ENCODE results near the gene PIK3R2.
"Not testable (repeated sequence)": the region's sequence is repeated elsewhere in the genome, so short reads cannot be mapped to it uniquely, and the experiment has no call there.

The PIK3R2 gene

DNA sequence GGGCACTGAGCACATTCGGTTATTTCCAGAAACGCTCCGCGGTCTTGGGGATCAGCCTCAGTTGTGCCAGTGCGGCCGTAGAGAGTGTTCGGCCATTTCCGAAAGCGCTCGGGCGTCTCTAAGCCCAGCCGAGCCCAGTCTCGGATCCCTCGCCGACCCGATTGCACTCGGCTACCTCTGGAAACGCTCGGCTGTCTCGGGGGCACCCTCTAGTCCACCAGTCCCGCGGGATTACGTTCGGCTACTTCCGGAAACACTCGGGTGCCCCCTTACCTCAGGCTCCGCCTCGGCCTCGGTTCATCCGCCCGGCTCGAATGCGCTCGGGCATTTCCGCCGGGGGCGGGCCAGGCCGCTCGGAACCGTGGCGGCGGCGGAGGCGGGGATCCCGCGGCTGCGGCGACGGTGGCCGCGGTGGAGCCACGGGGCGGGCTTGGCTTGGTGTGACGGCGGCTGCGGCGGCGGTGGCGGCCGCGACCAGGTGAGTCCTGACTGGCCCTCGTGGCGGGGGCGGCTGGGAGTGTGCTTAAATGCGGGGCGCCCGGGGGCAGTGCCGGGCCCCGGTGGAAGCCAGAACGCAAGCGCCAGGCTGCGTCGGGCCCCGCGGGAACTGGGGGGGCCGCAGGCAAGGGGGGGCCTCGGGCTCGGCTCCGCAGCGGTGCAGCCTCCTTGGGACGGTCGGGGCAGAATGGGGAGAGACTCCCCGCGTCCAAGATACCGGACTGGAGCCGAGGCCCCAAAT is at the start of gene PIK3R2:
Gene PIK3R2 (plus strand): TSS at position 347 of the 739 bp plus-strand sequence. CDS start 2,717 bp downstream, outside the sequence.
- TF ChIP-seq, protein P1, sequence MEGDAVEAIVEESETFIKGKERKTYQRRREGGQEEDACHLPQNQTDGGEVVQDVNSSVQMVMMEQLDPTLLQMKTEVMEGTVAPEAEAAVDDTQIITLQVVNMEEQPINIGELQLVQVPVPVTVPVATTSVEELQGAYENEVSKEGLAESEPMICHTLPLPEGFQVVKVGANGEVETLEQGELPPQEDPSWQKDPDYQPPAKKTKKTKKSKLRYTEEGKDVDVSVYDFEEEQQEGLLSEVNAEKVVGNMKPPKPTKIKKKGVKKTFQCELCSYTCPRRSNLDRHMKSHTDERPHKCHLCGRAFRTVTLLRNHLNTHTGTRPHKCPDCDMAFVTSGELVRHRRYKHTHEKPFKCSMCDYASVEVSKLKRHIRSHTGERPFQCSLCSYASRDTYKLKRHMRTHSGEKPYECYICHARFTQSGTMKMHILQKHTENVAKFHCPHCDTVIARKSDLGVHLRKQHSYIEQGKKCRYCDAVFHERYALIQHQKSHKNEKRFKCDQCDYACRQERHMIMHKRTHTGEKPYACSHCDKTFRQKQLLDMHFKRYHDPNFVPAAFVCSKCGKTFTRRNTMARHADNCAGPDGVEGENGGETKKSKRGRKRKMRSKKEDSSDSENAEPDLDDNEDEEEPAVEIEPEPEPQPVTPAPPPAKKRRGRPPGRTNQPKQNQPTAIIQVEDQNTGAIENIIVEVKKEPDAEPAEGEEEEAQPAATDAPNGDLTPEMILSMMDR (IDR thresholded peaks at IDR 0.05; ENCODE audit: insufficient read depth, low read length, missing control alignments), result no peak
- peak; percentile 82 for DNase-seq (ENCODE audit: low read depth, low spot score)
- ChIA-PET POLR2A (interaction anchor here (0.8 to 1.8 kb wide), 3 partner anchors 16 to 233 kb away, joined by 3 to 4 read pairs (median 3); partner anchors contain the start of genes GDF15 and MPV17L2), CTCF (interaction anchor here (0.7 to 3.5 kb wide), 11 partner anchors 8 to 146 kb away, joined by 3 to 27 read pairs (median 9); no protein-coding TSS in a partner anchor)
- peak within 1 kb of the TSS; percentile 86 for H3K4me3 ChIP-seq (ENCODE audit: low read depth, low read length)

DNA sequence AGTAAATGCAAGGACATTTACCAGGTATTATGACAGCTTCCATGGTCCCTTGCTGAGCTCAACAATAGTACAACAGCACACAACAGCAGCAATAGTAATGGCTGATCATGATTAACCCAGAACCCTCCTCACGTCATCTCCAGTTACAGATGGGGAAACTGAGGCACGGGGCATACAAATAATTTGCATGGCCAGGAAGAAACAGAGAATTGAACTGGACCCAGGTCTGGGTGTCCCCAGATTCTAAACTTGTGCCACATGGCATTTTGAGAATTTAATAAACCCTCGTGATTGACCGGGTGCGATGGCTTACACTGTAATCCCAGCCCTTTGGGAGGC is 48.2 kb upstream of the PIK3R2 start:
- TF ChIP-seq, protein P1 (IDR thresholded peaks at IDR 0.05; ENCODE audit: insufficient read depth, low read length, missing control alignments), result no peak
- peak overlapping the region; percentile 50 for H3K4me3 ChIP-seq (ENCODE audit: low read depth, low read length)
- ChIA-PET POLR2A (no interaction called here), CTCF (interaction anchor here (1.0 to 2.5 kb wide), 2 partner anchors 8 to 11 kb away, joined by 5 to 14 read pairs; no protein-coding TSS in a partner anchor)
- DNase-seq (ENCODE audit: low read depth, low spot score), result no peak

DNA sequence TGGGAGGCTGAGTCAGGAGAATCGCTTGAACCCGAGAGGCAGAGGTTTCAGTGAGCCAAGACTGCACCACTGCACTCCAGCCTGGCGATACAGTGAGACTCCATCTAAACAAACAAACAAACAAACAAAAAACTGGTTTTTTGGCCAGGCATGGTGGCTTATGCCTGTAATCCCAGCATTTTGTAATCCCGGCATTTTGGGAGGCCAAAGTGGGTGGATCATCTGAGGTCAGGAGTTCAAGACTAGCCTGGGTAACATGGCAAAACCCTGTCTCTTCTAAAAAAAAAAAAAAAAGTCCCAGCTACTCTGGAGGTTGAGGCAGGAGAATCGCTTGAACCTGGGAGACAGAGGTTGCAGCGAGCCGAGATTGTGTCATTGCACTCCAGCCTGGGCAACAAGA is 47.7 kb upstream of the PIK3R2 start:
- not testable (repeated sequence) for H3K4me3 ChIP-seq (ENCODE audit: low read depth, low read length); DNase-seq (ENCODE audit: low read depth, low spot score)
- ChIA-PET POLR2A (interaction anchor here (0.5 kb wide), 1 partner anchor 11 kb away, joined by 3 read pairs; no protein-coding TSS in a partner anchor), CTCF (interaction anchor here (1.1 kb wide), 1 partner anchor 109 kb away, joined by 3 read pairs; no protein-coding TSS in a partner anchor)

DNA sequence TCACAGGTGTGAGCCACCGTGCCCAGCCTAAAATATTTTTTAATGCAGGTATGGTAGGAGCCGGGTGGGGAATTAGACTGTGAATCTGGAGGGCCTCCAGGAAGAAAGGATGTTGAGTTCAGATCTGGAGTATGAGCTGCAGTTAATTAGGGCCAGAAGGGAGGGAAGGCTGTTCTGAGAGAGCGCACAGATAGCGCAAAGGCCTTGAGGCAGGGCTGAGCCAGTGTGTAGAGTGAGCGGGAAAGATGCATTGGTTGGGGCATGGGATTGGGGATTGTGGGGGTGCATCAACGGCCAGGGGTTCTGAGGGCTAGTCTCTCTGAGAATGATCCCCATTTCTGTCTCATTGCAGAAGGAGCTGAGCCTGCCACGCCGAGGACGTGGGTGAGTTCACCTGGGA is 45.7 kb upstream of the PIK3R2 start:
- ChIA-PET POLR2A (no interaction called here), CTCF (interaction anchor here (0.6 to 2.2 kb wide), 3 partner anchors 53 to 145 kb away, joined by 3 to 7 read pairs (median 4); no protein-coding TSS in a partner anchor)
- DNase-seq (ENCODE audit: low read depth, low spot score), result no peak
- TF ChIP-seq, protein P1 (IDR thresholded peaks at IDR 0.05; ENCODE audit: insufficient read depth, low read length, missing control alignments), result no peak
- H3K4me3 ChIP-seq (ENCODE audit: low read depth, low read length), result no peak overlapping the region

DNA sequence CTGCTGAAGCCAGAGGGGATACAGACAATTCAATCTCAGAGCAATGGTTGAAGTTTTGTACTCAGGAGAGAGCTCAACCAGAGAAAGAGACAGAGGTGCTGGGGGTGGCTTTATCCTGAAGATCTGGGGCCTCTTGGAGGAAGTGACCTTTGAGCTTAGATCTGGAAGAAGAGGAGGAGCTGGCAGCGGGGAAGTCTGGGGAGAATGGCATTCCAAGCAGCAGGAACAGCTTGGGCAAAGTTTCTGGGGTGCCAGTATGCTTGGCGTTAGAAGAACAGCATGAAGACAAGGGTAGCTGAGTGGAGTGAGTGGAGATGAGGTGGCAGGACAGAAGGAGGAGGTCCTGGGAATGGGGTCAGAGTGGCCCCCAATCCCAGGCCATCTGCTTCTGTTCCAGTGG is 44.1 kb upstream of the PIK3R2 start:
- no peak for DNase-seq (ENCODE audit: low read depth, low spot score)
- POLR2A ChIA-PET, result no interaction called here
- TF ChIP-seq, protein P1 (IDR thresholded peaks at IDR 0.05; ENCODE audit: insufficient read depth, low read length, missing control alignments), result no peak
- no peak overlapping the region for H3K4me3 ChIP-seq (ENCODE audit: low read depth, low read length)
- CTCF ChIA-PET, result interaction anchor here (0.9 to 6.2 kb wide), 9 partner anchors 43 to 220 kb away, joined by 3 to 89 read pairs (median 3); partner anchors contain the start of gene ARRDC2

DNA sequence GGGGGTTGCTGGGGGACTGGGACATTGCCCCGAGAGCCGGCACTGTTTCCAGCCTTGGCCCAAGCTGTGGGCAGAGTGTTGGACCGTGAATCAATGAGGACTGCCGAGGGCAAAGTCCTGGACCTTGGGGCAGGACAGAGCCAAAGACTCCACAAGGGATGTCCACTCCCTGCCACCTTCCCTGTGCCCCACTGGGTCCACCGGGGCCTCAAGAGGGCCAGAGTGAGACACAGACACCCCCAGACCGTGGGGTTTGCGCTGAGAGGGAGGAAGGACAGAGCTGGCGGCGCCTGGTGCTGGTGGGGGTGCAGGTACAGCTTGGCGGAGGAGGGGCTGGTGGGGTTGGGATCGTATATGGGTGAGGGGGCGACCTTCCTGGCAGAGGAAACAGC is 43.6 kb upstream of the PIK3R2 start:
- CTCF ChIA-PET, result interaction anchor here (0.6 to 6.2 kb wide), 11 partner anchors 42 to 219 kb away, joined by 3 to 89 read pairs (median 3); partner anchors contain the start of gene ARRDC2
- peak overlapping the region; percentile 72 for H3K4me3 ChIP-seq (ENCODE audit: low read depth, low read length)
- no peak for DNase-seq (ENCODE audit: low read depth, low spot score)
- POLR2A ChIA-PET, result no interaction called here
- TF ChIP-seq, protein P1 (IDR thresholded peaks at IDR 0.05; ENCODE audit: insufficient read depth, low read length, missing control alignments), result no peak

Data from AG04449 (cell line).